Stimulated activated effector memory CD8-positive, alpha-beta T cell treated with anti-CD3 and anti-CD28 coated beads, Interleukin-12 subunit alpha, Interleukin-12 subunit beta, amount 100 ng/mL, for 72 hours (primary cell): Measurements from ENCODE around the gene IZUMO1.
"Not testable (repeated sequence)": the region's sequence is repeated elsewhere in the genome, so short reads cannot be mapped to it uniquely, and the experiment has no call there.

ENCODE experiments used
- ATAC-seq: fragments of 150-1000 bp; cut with Tn5 transposase; 2 replicates; pipeline ENCODE4 v1.10.0; 2021
- DNase-seq, 2 donors: peaks; one replicate each; pipeline ENCODE4 v3.0.0; 2021 to 2022; ENCODE audit warnings: low spot score in 2 of 2
- H3K27ac Mint-ChIP-seq: one replicate; pipeline ENCODE4 v1.8.0; 2022; ENCODE audit warnings: mild to moderate bottlenecking, mixed read lengths
- H3K36me3 Mint-ChIP-seq: one replicate; pipeline ENCODE4 v1.8.0; 2022; ENCODE audit warnings: mild to moderate bottlenecking, mixed read lengths
- H3K4me1 Mint-ChIP-seq: one replicate; pipeline ENCODE4 v1.8.0; 2022; ENCODE audit warnings: mixed read lengths
- H3K4me3 Mint-ChIP-seq: one replicate; pipeline ENCODE4 v1.8.0; 2022; ENCODE audit warnings: mild to moderate bottlenecking, mixed read lengths
- H3K9me3 Mint-ChIP-seq: one replicate; pipeline ENCODE4 v1.8.0; 2022; ENCODE audit warnings: mixed read lengths

Gene IZUMO1

GRCh38 chr19:48713864-48714755 lies 32.6 kb downstream of the IZUMO1 start:
- peak; percentile 94 to 98 for DNase-seq
- H3K9me3 Mint-ChIP-seq: no peaks in the 10 kb centered on the region
- peak overlapping the region; percentile 79 for H3K4me3 Mint-ChIP-seq
- peak; percentile 94 for ATAC-seq
- H3K4me1 Mint-ChIP-seq: peaks cover 23% of the 10 kb centered on the region
- H3K27ac Mint-ChIP-seq: peak overlapping the region; percentile 85
- H3K36me3 Mint-ChIP-seq: no peaks in the 10 kb centered on the region

DNA sequence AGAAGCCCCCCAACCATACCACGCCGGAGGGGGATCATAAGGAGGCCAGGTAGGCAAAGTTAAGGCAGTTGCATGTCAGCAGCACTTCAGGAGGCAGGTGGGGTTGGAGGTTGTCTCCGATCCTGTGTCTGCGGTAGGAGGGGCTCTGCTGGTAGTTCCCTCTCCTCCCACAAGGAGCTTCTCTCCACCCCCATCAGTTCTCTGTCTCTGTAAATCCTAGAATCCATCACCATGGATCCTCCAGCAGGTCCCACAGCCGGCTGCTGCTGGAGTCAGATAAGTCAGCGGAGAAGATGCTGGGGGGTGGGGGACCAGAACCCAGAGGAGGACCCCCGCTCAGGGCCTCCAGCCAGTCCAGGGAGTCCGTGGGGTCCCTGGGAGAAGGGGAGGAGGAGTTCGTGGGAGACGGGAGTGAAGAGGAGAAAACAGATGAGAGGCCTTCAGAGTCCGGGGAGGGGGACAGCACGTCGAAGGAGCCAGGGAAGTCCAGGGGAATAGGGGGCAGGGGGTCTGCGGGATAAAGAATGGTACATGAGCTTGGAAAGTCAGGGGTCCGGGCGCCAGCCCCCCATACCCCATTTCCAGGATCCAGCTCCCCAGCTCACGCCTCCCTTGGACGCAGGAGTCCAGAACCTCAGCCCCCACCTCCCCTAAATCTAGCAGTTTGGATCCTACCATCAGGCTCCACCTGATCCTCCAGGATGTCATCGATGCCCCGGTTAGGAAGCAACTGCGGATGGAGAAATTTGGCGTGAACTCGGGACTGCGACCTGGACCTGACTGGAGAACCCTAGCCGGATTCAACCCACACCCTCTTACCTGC lies 33.5 kb downstream of the IZUMO1 start:
- peaks cover 23% of the 10 kb centered on the region for H3K4me1 Mint-ChIP-seq
- H3K36me3 Mint-ChIP-seq: no peaks in the 10 kb centered on the region
- peak overlapping the region; percentile 11 for H3K27ac Mint-ChIP-seq
- no peak for DNase-seq
- H3K9me3 Mint-ChIP-seq: no peaks in the 10 kb centered on the region
- no peak for ATAC-seq
- peak overlapping the region; percentile 79 for H3K4me3 Mint-ChIP-seq

DNA sequence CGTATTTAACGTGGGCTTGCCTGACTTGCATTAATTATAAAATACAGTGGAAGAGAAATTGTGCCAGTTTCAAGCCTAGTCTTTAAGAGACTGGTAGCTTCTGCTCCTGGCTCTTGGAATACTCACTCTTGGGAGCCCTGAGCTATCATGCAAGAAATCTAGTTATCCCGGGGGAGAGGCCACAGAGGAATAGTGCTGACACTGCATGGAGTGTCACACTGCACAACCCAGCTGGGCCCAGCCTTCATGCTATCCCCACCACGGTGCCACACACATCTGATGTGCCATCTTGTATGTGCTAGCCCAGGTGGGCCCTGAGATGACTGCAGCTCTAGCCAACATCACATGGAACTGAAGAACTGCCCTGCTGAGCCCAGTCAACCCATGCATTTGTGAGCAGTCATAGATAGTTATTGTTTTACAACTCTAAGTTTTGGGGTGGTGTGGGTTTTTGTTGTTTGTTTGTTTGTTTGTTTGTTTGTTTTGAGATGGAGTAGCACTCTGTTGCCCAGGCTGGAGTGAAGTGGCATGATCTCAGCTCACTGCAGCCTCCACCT lies 35.5 kb downstream of the IZUMO1 start:
- no peak overlapping the region for H3K27ac Mint-ChIP-seq
- H3K4me3 Mint-ChIP-seq: no peak overlapping the region
- no peaks in the 10 kb centered on the region for H3K36me3 Mint-ChIP-seq

DNA sequence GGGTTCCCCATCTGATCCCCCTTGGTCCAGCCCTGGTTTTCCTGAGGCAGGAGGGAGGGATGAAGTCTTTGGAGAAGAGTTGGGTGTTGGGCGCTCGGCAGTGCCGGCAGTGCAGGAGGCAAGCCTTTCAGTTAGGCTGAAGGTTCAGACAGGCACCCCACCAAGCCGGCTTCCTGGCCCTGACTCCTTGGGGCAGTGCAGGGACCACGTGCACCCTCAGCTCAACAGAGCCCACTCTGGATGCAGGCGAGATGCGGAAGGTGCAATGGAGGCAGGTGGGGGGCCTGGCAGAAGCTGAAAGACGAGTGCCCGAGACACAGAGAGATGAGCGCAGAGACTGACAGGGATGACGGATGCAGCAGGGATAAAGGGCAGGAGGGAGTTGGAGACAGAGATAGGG lies 38.2 kb downstream of the IZUMO1 start:
- Mint-ChIP-seq H3K36me3 (no peaks in the 10 kb centered on the region), H3K27ac (peak overlapping the region; percentile 33), H3K4me3 (no peak overlapping the region), H3K9me3 (no peaks in the 10 kb centered on the region), H3K4me1 (peaks cover 9% of the 10 kb centered on the region)
- DNase-seq: no peak
- no peak for ATAC-seq

More for the DNA sequence above, 35.5 kb downstream of the IZUMO1 start:
- Mint-ChIP-seq H3K9me3 (no peaks in the 10 kb centered on the region), H3K4me1 (peaks cover 23% of the 10 kb centered on the region)
- DNase-seq: no peak
- ATAC-seq: no peak

GRCh38 chr19:48705431-48705830 lies 41.3 kb downstream of the IZUMO1 start:
- no peak for ATAC-seq
- no peaks in the 10 kb centered on the region for H3K4me1 Mint-ChIP-seq
- H3K27ac Mint-ChIP-seq: no peak overlapping the region
- no peak for DNase-seq
- no peaks in the 10 kb centered on the region for H3K36me3 Mint-ChIP-seq
- H3K4me3 Mint-ChIP-seq: no peak overlapping the region
- H3K9me3 Mint-ChIP-seq: no peaks in the 10 kb centered on the region

- Mint-ChIP-seq H3K36me3 (no peaks in the 10 kb centered on the region), H3K4me1 (no peaks in the 10 kb centered on the region), H3K27ac (no peak overlapping the region), H3K9me3 (no peaks in the 10 kb centered on the region), H3K4me3 (no peak overlapping the region)
- DNase-seq (no peak), ATAC-seq (no peak)
These were observed 43.4 kb downstream of the IZUMO1 start for GRCh38 chr19:48703316-48703715.

GRCh38 chr19:48702701-48703100 lies 44.0 kb downstream of the IZUMO1 start:
- H3K4me1 Mint-ChIP-seq: no peaks in the 10 kb centered on the region

DNA sequence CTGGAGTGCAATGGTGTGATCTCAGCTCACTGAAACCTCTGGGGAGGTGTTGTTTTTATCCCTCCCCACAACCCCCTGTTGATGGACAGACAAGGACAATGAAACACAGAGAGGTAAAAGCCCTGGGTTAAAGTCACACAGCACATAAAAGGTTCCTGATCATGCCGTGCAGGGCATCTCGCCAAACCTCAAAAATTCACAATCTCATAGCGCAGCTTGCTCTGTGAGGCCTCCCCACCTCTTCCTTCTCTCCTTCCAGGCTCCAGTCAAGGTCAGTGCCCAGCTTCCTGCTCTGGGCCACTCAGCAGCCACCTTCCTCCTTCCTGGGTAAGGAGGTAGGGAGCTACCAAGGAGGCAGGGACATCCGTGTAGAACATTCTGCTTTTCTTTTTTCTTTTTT lies 48.7 kb downstream of the IZUMO1 start:
- no peaks in the 10 kb centered on the region for H3K36me3 Mint-ChIP-seq
- H3K4me3 Mint-ChIP-seq: no peak overlapping the region
- no peaks in the 10 kb centered on the region for H3K9me3 Mint-ChIP-seq
- ATAC-seq: no peak
- H3K27ac Mint-ChIP-seq: no peak overlapping the region
- H3K4me1 Mint-ChIP-seq: peaks cover 10% of the 10 kb centered on the region
- DNase-seq: no peak

More at GRCh38 chr19:48702701-48703100, 44.0 kb downstream of the IZUMO1 start:
- Mint-ChIP-seq H3K36me3 (no peaks in the 10 kb centered on the region), H3K4me3 (no peak overlapping the region), H3K9me3 (no peaks in the 10 kb centered on the region), H3K27ac (no peak overlapping the region)
- ATAC-seq (no peak), DNase-seq (no peak)

DNA sequence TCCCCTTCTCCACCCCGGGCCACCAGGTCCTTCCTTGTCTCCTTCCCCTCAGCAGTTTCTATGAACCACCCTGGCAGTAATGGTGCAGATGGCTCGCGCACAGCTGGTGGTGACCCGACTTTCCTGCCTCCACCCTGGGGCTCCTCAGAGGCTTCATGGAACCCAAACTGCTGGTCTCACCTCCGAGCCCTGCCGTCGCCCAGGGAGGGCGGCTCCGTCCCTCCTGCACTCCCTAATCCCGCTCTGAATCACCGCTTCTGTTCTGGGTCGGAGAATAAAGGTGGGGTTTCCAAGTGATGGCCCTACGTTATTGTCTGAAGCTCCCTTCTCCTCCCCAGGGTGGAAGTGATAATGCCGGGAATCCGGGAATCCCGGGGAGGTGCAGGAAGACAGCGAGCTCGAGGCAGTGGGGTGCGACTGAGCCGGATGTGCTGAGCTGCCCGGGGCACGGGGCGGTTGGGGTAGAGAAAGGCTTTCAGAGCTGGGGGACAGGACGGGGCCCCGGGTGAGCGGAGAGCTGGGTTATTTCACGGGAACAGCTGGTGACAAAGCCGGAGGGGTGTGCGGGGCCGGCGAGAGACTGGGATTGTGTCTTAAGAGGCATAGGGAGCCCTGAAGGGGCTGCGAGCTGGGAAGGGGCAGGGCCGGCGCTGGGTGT lies 50.2 kb downstream of the IZUMO1 start:
- peak overlapping the region; percentile 45 for H3K27ac Mint-ChIP-seq
- DNase-seq: no peak
- no peaks in the 10 kb centered on the region for H3K9me3 Mint-ChIP-seq
- peak overlapping the region; percentile 48 for H3K4me3 Mint-ChIP-seq
- H3K4me1 Mint-ChIP-seq: peaks cover 10% of the 10 kb centered on the region
- peak; percentile 57 for ATAC-seq
- no peaks in the 10 kb centered on the region for H3K36me3 Mint-ChIP-seq

DNA sequence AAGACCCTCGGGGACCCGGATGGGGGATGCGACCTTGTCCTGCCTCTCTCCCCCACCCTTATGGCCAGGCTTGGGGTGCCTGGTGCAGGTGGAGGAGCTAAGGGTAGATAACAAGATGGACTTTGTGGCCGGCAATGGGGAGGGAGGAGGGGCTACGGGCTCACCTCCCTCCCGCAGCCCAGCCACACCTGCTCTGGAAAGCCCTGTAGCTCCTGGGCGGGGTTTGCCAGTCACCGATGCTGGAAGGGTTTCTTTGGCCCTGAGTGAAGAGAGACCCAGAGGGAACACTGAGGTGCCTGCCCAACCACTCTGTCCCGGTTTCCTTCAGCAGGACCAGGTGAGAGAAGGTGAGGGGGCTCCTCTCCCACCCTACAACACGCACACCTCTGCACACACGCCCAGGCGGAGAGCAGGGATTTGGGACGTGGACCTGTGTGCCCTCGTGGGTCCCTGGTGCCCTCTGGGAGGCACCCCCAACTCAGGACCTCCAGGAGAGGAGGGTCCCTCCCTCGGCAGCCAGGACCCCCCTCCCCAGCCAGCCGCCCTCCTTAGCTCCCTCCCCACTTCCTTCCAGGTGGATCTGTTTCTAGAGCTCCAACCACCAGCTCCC lies 50.9 kb downstream of the IZUMO1 start, which contains the start of gene FUT2:
Gene FUT2 (plus strand): TSS at position 229 of the 610 bp plus-strand sequence. CDS start 6,986 bp downstream, outside the sequence.
- H3K27ac Mint-ChIP-seq: peak within 1 kb of the TSS; percentile 45
- peaks cover 10% of the 10 kb centered on the region for H3K4me1 Mint-ChIP-seq
- no peaks in the 10 kb centered on the region for H3K36me3 Mint-ChIP-seq
- peak within 1 kb of the TSS; percentile 48 for H3K4me3 Mint-ChIP-seq
- no peaks in the 10 kb centered on the region for H3K9me3 Mint-ChIP-seq
- DNase-seq (no peak), ATAC-seq (no peak)

DNA sequence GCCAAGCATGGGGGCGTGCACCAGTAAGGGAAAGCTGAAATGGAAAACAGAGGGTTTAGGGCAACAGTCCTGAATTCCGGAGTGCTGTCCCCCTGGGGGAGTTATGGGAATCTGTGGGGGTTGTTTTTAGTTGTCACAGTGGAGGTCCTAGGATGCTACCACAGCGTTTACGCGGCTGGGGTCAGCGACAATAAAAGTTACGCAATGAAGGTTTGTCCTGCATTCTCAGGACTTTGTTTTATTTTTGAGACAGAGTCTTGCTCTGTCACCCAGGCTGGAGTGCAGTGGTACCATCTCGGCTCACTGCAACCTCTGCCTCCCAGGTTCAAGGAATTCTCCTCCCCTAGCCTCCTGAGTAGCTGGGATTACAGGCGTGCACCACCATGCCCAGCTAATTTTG lies 53.1 kb downstream of the IZUMO1 start:
- not testable (repeated sequence) for H3K9me3 Mint-ChIP-seq, DNase-seq, H3K4me3 Mint-ChIP-seq, H3K4me1 Mint-ChIP-seq, ATAC-seq, H3K36me3 Mint-ChIP-seq, H3K27ac Mint-ChIP-seq
